Neural progenitor cell (in vitro differentiated cells): ENCODE data around the gene MTCP1. TPM values are rescaled to one million over a fixed set of nuclear protein-coding genes. Genes with fewer than 3 reads are reported as not detected.

Experiments used
- DNase-seq: peaks from one replicate; pipeline ENCODE4 v3.0.0-alpha.2; 2016; ENCODE audit warnings: low spot score
- H2AFZ ChIP-seq: fragments of 200-600 bp; sonication (generic); replicated peaks from 2 replicates; pipeline ENCODE4 v1.6.1; 2016; ENCODE audit warnings: antibody characterized with exemption
- H3F3A ChIP-seq: fragments of 200-600 bp; sonication (generic); 2 replicates; pipeline ENCODE4 v1.6.1; 2016; ENCODE audit warnings: antibody characterized with exemption, low read depth
- H3K27ac ChIP-seq: fragments of 200-600 bp; sonication (generic); 2 replicates; pipeline ENCODE4 v1.5.1; 2016; ENCODE audit warnings: mild to moderate bottlenecking
- H3K27me3 ChIP-seq: fragments of 200-600 bp; sonication (generic); 2 replicates; pipeline ENCODE4 v1.6.1; 2016; ENCODE audit warnings: mild to moderate bottlenecking, moderate library complexity
- H3K36me3 ChIP-seq: fragments of 200-600 bp; sonication (generic); 2 replicates; pipeline ENCODE4 v1.5.1; 2016
- H3K4me1 ChIP-seq: fragments of 200-600 bp; sonication (generic); 2 replicates; pipeline ENCODE4 v1.6.1; 2016; ENCODE audit warnings: mixed run types
- H3K4me2 ChIP-seq: fragments of 200-600 bp; sonication (generic); 2 replicates; pipeline ENCODE4 v1.6.1; 2016
- H3K4me3 ChIP-seq: fragments of 200-600 bp; sonication (generic); 2 replicates; pipeline ENCODE4 v1.5.1; 2016
- H3K79me2 ChIP-seq: fragments of 200-600 bp; sonication (generic); 2 replicates; pipeline ENCODE4 v1.6.1; 2016; ENCODE audit warnings: low read depth
- H3K9ac ChIP-seq: fragments of 200-600 bp; sonication (generic); 2 replicates; pipeline ENCODE4 v1.6.1; 2016
- H3K9me3 ChIP-seq: fragments of 200-600 bp; sonication (generic); 2 replicates; pipeline ENCODE4 v1.5.1; 2016; ENCODE audit warnings: low read depth
- H4K20me1 ChIP-seq: fragments of 200-600 bp; sonication (generic); 2 replicates; pipeline ENCODE4 v1.6.1; 2016; ENCODE audit warnings: low read depth
- H3K27ac Mint-ChIP-seq: 3 replicates; pipeline ENCODE4 v1.8.0; 2021; ENCODE audit warnings: mixed read lengths
- H3K27me3 Mint-ChIP-seq: 2 replicates; pipeline ENCODE4 v1.8.0; 2022; ENCODE audit warnings: low read depth, mild to moderate bottlenecking, inconsistent platforms, moderate library complexity, mixed read lengths; ENCODE audit not compliant: insufficient read depth
- H3K36me3 Mint-ChIP-seq: 3 replicates; pipeline ENCODE4 v1.8.0; 2021; ENCODE audit warnings: mixed read lengths
- H3K4me1 Mint-ChIP-seq: 3 replicates; pipeline ENCODE4 v1.8.0; 2021; ENCODE audit warnings: mixed read lengths
- H3K4me3 Mint-ChIP-seq: 3 replicates; pipeline ENCODE4 v1.8.0; 2021; ENCODE audit warnings: mild to moderate bottlenecking, moderate library complexity, mixed read lengths
- H3K9me3 Mint-ChIP-seq: 3 replicates; pipeline ENCODE4 v1.8.0; 2020; ENCODE audit warnings: mixed read lengths
- CTCF ChIP-seq: fragments of 200-600 bp; sonication (generic); IDR thresholded peaks from 2 replicates; pipeline ENCODE4 v1.5.1; 2017; ENCODE audit warnings: antibody characterized with exemption, mild to moderate bottlenecking
- EZH2 ChIP-seq: fragments of 200-600 bp; sonication (generic); IDR thresholded peaks from 2 replicates; pipeline ENCODE4 v1.6.1; 2017; ENCODE audit warnings: antibody characterized with exemption, mild to moderate bottlenecking, moderate library complexity
- EZH2phosphoT487 ChIP-seq: fragments of 200-600 bp; sonication (generic); IDR thresholded peaks from 2 replicates; pipeline ENCODE4 v1.6.1; 2017; ENCODE audit warnings: antibody characterized with exemption
- total RNA-seq: library from RNA; depleted of rRNA; stranded (reverse); fragments of >200 nt; gene quantifications from 2 replicates; pipeline ENCODE4 v1.2.3, GENCODE V29; 2015; ENCODE audit warnings: low replicate concordance

MTCP1 gene
- total RNA-seq, 1 donor from 2014 or later: 1.2 TPM

GRCh38 chrX:155028877-155029291 lies 42.1 kb downstream of the MTCP1 start:
- Histone ChIP-seq H3K4me1 (peaks cover 6% of the 10 kb centered on the region), H3K9me3 (peaks cover 8% of the 10 kb centered on the region), H3K27ac (no peak overlapping the region), H3K36me3 (no peaks in the 10 kb centered on the region), H4K20me1 (no peaks in the 10 kb centered on the region), H2AFZ (no peak overlapping the region), H3K9ac (no peak overlapping the region), H3K27me3 (no peaks in the 10 kb centered on the region), H3K79me2 (peaks cover 9% of the 10 kb centered on the region), H3K4me2 (no peak overlapping the region), H3K4me3 (no peak overlapping the region), H3F3A (peaks cover 12% of the 10 kb centered on the region)
- Mint-ChIP-seq H3K27me3 (peaks cover 5% of the 10 kb centered on the region), H3K36me3 (peaks cover 2% of the 10 kb centered on the region), H3K4me1 (peaks cover 3% of the 10 kb centered on the region), H3K27ac (no peak overlapping the region), H3K9me3 (peaks cover 9% of the 10 kb centered on the region), H3K4me3 (peak overlapping the region; percentile 88)
- TF ChIP-seq EZH2phosphoT487 (no peak), CTCF (no peak), EZH2 (no peak)
- DNase-seq: no peak

GRCh38 chrX:155028129-155028528 lies 42.8 kb downstream of the MTCP1 start:
- H3K27me3 ChIP-seq: no peaks in the 10 kb centered on the region
- H4K20me1 ChIP-seq: no peaks in the 10 kb centered on the region
- Mint-ChIP-seq H3K9me3 (peaks cover 9% of the 10 kb centered on the region), H3K27me3 (peaks cover 7% of the 10 kb centered on the region), H3K4me3 (peak overlapping the region; percentile 88), H3K4me1 (peaks cover 3% of the 10 kb centered on the region), H3K27ac (no peak overlapping the region), H3K36me3 (peaks cover 2% of the 10 kb centered on the region)
- peaks cover 6% of the 10 kb centered on the region for H3K4me1 ChIP-seq
- peaks cover 12% of the 10 kb centered on the region for H3F3A ChIP-seq
- no peak overlapping the region for H2AFZ ChIP-seq
- no peak for TF ChIP-seq CTCF
- TF ChIP-seq EZH2phosphoT487: no peak
- TF ChIP-seq EZH2: no peak
- peak overlapping the region; percentile 87 for H3K4me2 ChIP-seq
- H3K79me2 ChIP-seq: peaks cover 9% of the 10 kb centered on the region
- no peak overlapping the region for H3K27ac ChIP-seq
- peaks cover 5% of the 10 kb centered on the region for H3K9me3 ChIP-seq
- H3K9ac ChIP-seq: no peak overlapping the region
- DNase-seq: peak; percentile 4
- H3K4me3 ChIP-seq: peak overlapping the region; percentile 75
- H3K36me3 ChIP-seq: no peaks in the 10 kb centered on the region

GRCh38 chrX:155027509-155028066 lies 43.3 kb downstream of the MTCP1 start:
- H3K9me3 Mint-ChIP-seq: peaks cover 9% of the 10 kb centered on the region
- peaks cover 3% of the 10 kb centered on the region for H3K4me1 Mint-ChIP-seq
- peak overlapping the region; percentile 75 for H3K4me3 ChIP-seq
- peaks cover 12% of the 10 kb centered on the region for H3F3A ChIP-seq
- peak overlapping the region; percentile 87 for H3K4me2 ChIP-seq
- peaks cover 2% of the 10 kb centered on the region for H3K9me3 ChIP-seq
- no peak for DNase-seq
- H3K4me3 Mint-ChIP-seq: peak overlapping the region; percentile 88
- H3K27me3 Mint-ChIP-seq: peaks cover 8% of the 10 kb centered on the region
- H3K4me1 ChIP-seq: peaks cover 6% of the 10 kb centered on the region
- H3K27me3 ChIP-seq: no peaks in the 10 kb centered on the region
- peak overlapping the region; percentile 77 for H2AFZ ChIP-seq
- no peaks in the 10 kb centered on the region for H4K20me1 ChIP-seq
- H3K9ac ChIP-seq: peak overlapping the region; percentile 79
- H3K27ac ChIP-seq: peak overlapping the region; percentile 90
- H3K79me2 ChIP-seq: peaks cover 9% of the 10 kb centered on the region
- H3K27ac Mint-ChIP-seq: peak overlapping the region; percentile 87
- no peaks in the 10 kb centered on the region for H3K36me3 ChIP-seq
- TF ChIP-seq EZH2: no peak
- no peak for TF ChIP-seq CTCF
- no peak for TF ChIP-seq EZH2phosphoT487
- H3K36me3 Mint-ChIP-seq: peaks cover 2% of the 10 kb centered on the region
